ENCODE data around the gene VPS13D. TPM values are rescaled to one million over a fixed set of nuclear protein-coding genes. Genes with fewer than 3 reads are reported as not detected.
"Not testable (repeated sequence)": the region's sequence is repeated elsewhere in the genome, so short reads cannot be mapped to it uniquely, and the experiment has no call there.

The VPS13D gene
- total RNA-seq, 1 donor from 2014 or later: 105 TPM

GRCh38 chr1:12220890-12221289 is 8.9 kb upstream of the VPS13D start:
- intact Hi-C loops (cut with DNase I): no loop called here
- DNase-seq (ENCODE audit: missing footprints): no peak
- ATAC-seq: no peak

- DNase-seq (ENCODE audit: missing footprints); ATAC-seq; intact Hi-C loops (cut with DNase I): not testable (repeated sequence)
Observed at GRCh38 chr1:12222700-12223099, 7.1 kb upstream of the VPS13D start.

- DNase-seq (ENCODE audit: missing footprints); ATAC-seq; intact Hi-C loops (cut with DNase I): not testable (repeated sequence)
Observed at GRCh38 chr1:12224092-12224491, 5.7 kb upstream of the VPS13D start.

GRCh38 chr1:12228979-12229378 is 851 bp upstream of the VPS13D start:
- intact Hi-C loops (cut with DNase I): loop anchor here (1.0 kb wide), 1 partner anchor 430 kb away; no protein-coding TSS in a partner anchor
- no peak for ATAC-seq

GRCh38 chr1:12229386-12229834 is 420 bp upstream of the VPS13D start:
- DNase-seq (ENCODE audit: missing footprints) (no peak), ATAC-seq (peak; percentile 14)
- intact Hi-C loops (cut with DNase I): loop anchor here (1.0 kb wide), 1 partner anchor 430 kb away; no protein-coding TSS in a partner anchor

More at GRCh38 chr1:12228979-12229378, 851 bp upstream of the VPS13D start:
- DNase-seq (ENCODE audit: missing footprints): no peak

- ATAC-seq (peak; percentile 78), DNase-seq (ENCODE audit: missing footprints) (peak; percentile 76)
- intact Hi-C loops (cut with DNase I): loop anchor here (1.0 kb wide), 1 partner anchor 389 kb away; no protein-coding TSS in a partner anchor
Observed at GRCh38 chr1:12230549-12231275, 882 bp downstream of the VPS13D start.

GRCh38 chr1:12231276-12231595 is 1.4 kb downstream of the VPS13D start:
- no peak for DNase-seq (ENCODE audit: missing footprints)
- intact Hi-C loops (cut with DNase I): loop anchor here (1.0 kb wide), 1 partner anchor 388 kb away; no protein-coding TSS in a partner anchor
- ATAC-seq: no peak

GRCh38 chr1:12232221-12232620 is 2.4 kb downstream of the VPS13D start:
- DNase-seq (ENCODE audit: missing footprints) (no peak), ATAC-seq (no peak)
- intact Hi-C loops (cut with DNase I): no loop called here

GRCh38 chr1:12244078-12244477 is 14.2 kb downstream of the VPS13D start:
- no peak for DNase-seq (ENCODE audit: missing footprints)
- no peak for ATAC-seq
- intact Hi-C loops (cut with DNase I): no loop called here

- no peak for ATAC-seq
- DNase-seq (ENCODE audit: missing footprints): no peak
- intact Hi-C loops (cut with DNase I): no loop called here
Observed at GRCh38 chr1:12244585-12244984, 14.8 kb downstream of the VPS13D start.

- intact Hi-C loops (cut with DNase I): no loop called here
- ATAC-seq: no peak
Observed at GRCh38 chr1:12245116-12245515, 15.3 kb downstream of the VPS13D start.

GRCh38 chr1:12245733-12246132 is 15.9 kb downstream of the VPS13D start:
- intact Hi-C loops (cut with DNase I): no loop called here
- ATAC-seq: no peak

More at GRCh38 chr1:12245116-12245515, 15.3 kb downstream of the VPS13D start:
- DNase-seq (ENCODE audit: missing footprints): no peak

GRCh38 chr1:12246584-12246983 is 16.8 kb downstream of the VPS13D start:
- intact Hi-C loops (cut with DNase I): no loop called here

More at GRCh38 chr1:12245733-12246132, 15.9 kb downstream of the VPS13D start:
- DNase-seq (ENCODE audit: missing footprints): no peak

GRCh38 chr1:12249181-12249580 is 19.4 kb downstream of the VPS13D start:
- intact Hi-C loops (cut with DNase I): no loop called here
- DNase-seq (ENCODE audit: missing footprints): no peak
- ATAC-seq: no peak

More at GRCh38 chr1:12246584-12246983, 16.8 kb downstream of the VPS13D start:
- ATAC-seq (no peak), DNase-seq (ENCODE audit: missing footprints) (no peak)

- intact Hi-C loops (cut with DNase I): no loop called here
- DNase-seq (ENCODE audit: missing footprints) (no peak), ATAC-seq (no peak)
Observed at GRCh38 chr1:12249748-12250147, 19.9 kb downstream of the VPS13D start.

- ATAC-seq: no peak
- intact Hi-C loops (cut with DNase I): no loop called here
- no peak for DNase-seq (ENCODE audit: missing footprints)
Observed at GRCh38 chr1:12251442-12251841, 21.6 kb downstream of the VPS13D start.

- intact Hi-C loops (cut with DNase I): no loop called here
- DNase-seq (ENCODE audit: missing footprints): no peak
- no peak for ATAC-seq
Observed at GRCh38 chr1:12255913-12256312, 26.1 kb downstream of the VPS13D start.

GRCh38 chr1:12258272-12258671 is 28.4 kb downstream of the VPS13D start:
- ATAC-seq: no peak
- no peak for DNase-seq (ENCODE audit: missing footprints)
- intact Hi-C loops (cut with DNase I): no loop called here

GRCh38 chr1:12269351-12269750 is 39.5 kb downstream of the VPS13D start:
- DNase-seq (ENCODE audit: missing footprints) (no peak), ATAC-seq (no peak)
- intact Hi-C loops (cut with DNase I): loop anchor here (10.0 kb wide), 1 partner anchor 85 kb away; no protein-coding TSS in a partner anchor

- ATAC-seq (no peak), DNase-seq (ENCODE audit: missing footprints) (no peak)
- intact Hi-C loops (cut with DNase I): no loop called here
Observed at GRCh38 chr1:12271033-12271432, 41.2 kb downstream of the VPS13D start.

Data from Right ventricle myocardium inferior (tissue), 1 donor.